ENCODE data around the gene TTLL8. TPM values are rescaled to one million over a fixed set of nuclear protein-coding genes. Genes with fewer than 3 reads are reported as not detected.

TTLL8 gene
- total RNA-seq, 3 donors from 2014 or later (not counting 1 experiment from before 2014, with no cell fraction given): not detected

DNA sequence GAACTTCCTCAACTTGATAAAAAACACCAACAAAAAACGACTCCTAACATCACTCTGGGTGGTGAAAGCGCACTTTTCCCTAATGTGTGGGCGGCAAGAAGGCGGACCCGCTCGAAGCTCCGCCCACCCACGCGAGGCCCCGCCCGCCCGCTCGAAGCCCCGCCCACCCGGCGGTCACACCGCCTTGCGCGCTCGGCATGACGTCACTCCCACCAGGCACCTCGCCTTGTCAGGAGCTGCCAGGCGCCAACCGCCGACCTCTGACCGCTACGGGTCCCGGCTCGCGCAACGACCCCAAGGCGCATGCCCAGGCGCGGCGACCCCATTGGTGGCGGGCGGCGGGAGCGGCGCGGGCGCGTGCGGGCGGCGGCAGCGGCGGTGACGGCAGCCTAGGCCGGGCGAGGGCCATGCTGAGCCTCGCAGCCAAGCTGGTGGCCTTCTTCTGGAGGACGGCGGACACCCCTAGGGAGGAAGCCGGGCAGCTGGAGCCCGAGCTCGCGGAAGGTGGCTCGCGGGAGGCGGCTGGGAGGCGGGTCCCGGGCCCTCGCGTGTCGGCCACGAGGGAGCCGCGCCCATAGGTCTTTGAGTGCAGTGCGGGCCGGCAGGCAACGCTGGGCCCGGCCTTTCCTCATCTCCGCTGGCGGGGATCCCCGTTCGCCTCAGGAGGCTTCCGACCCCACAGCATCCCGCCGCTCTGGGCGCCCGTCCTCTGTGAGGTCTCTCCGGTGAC is 31.7 kb upstream of the TTLL8 start, which contains the start of gene MOV10L1:
TSS of gene MOV10L1 (plus strand) at position 325 of the 730 bp plus-strand sequence. CDS start at position 408, 83 bp downstream.
- no peak within 1 kb of the TSS for H3K27ac ChIP-seq (ENCODE audit: low read length)
- Mint-ChIP-seq H3K27me3 (ENCODE audit: low read depth in 2 of 2) (no peaks in the 10 kb centered on the region), H3K27ac (peak within 1 kb of the TSS; percentile 53), H3K4me1 (peaks cover 0 to 10% of the 10 kb centered on the region in 2 donors), H3K36me3 (no peaks in the 10 kb centered on the region), H3K4me3 (peak within 1 kb of the TSS; percentile 35), H3K9me3 (peaks cover 0 to 3% of the 10 kb centered on the region in 2 donors)
- H3K27me3 ChIP-seq (ENCODE audit: control insufficient read depth, insufficient read depth, low read length): no peaks in the 10 kb centered on the region
- ATAC-seq (peak in 2 of 3 donors; percentile 49), DNase-seq (peak; percentile 22 to 66)
- intact Hi-C loops (cut with micrococcal nuclease): no loop called here
- H3K9me3 ChIP-seq (ENCODE audit: control insufficient read depth, insufficient read depth, low read length): peaks cover 6% of the 10 kb centered on the region
- no peak within 1 kb of the TSS for H3K4me3 ChIP-seq (ENCODE audit: low read length)
- 69% methylated on average over 83 of the region's 83 CpGs for whole genome bisulfite sequencing (ENCODE audit: insufficient coverage)
- TF ChIP-seq, protein P1, sequence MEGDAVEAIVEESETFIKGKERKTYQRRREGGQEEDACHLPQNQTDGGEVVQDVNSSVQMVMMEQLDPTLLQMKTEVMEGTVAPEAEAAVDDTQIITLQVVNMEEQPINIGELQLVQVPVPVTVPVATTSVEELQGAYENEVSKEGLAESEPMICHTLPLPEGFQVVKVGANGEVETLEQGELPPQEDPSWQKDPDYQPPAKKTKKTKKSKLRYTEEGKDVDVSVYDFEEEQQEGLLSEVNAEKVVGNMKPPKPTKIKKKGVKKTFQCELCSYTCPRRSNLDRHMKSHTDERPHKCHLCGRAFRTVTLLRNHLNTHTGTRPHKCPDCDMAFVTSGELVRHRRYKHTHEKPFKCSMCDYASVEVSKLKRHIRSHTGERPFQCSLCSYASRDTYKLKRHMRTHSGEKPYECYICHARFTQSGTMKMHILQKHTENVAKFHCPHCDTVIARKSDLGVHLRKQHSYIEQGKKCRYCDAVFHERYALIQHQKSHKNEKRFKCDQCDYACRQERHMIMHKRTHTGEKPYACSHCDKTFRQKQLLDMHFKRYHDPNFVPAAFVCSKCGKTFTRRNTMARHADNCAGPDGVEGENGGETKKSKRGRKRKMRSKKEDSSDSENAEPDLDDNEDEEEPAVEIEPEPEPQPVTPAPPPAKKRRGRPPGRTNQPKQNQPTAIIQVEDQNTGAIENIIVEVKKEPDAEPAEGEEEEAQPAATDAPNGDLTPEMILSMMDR (IDR thresholded peaks at IDR 0.05): no peak
- H3K36me3 ChIP-seq (ENCODE audit: control insufficient read depth, insufficient read depth, low read length): no peaks in the 10 kb centered on the region
- H3K4me1 ChIP-seq (ENCODE audit: control insufficient read depth, insufficient read depth, low read length): no peaks in the 10 kb centered on the region

DNA sequence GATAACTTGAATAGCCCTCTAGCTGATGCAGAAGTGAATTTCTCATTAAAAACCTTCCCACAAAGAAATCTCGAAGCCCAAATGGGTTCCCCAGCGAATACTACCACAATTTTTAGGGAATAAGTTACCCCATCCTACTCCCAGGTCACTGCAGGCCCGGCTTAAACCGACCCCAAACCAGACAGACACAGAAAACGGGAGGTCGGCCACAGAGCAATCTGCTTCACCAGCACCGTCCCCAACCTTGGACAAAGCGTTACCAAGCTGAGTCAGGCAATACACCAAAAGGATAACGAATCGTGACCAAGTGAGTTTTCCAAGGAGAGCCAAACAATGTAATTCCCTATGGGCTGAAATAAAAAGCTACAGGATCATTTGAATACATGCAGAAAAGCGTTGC is 31.1 kb upstream of the TTLL8 start:
- Histone ChIP-seq H3K36me3 (ENCODE audit: control insufficient read depth, insufficient read depth, low read length) (no peaks in the 10 kb centered on the region), H3K4me1 (ENCODE audit: control insufficient read depth, insufficient read depth, low read length) (peaks cover 5% of the 10 kb centered on the region), H3K27ac (ENCODE audit: low read length) (no peak overlapping the region), H3K27me3 (ENCODE audit: control insufficient read depth, insufficient read depth, low read length) (no peaks in the 10 kb centered on the region), H3K4me3 (ENCODE audit: low read length) (no peak overlapping the region), H3K9me3 (ENCODE audit: control insufficient read depth, insufficient read depth, low read length) (peaks cover 6% of the 10 kb centered on the region)
- Mint-ChIP-seq H3K36me3 (no peaks in the 10 kb centered on the region), H3K27me3 (ENCODE audit: low read depth in 2 of 2) (no peaks in the 10 kb centered on the region), H3K27ac (peak overlapping the region in 1 of 2 donors; percentile 13), H3K9me3 (peaks cover 0 to 3% of the 10 kb centered on the region in 2 donors), H3K4me3 (no peak overlapping the region), H3K4me1 (peaks cover 0 to 11% of the 10 kb centered on the region in 2 donors)
- intact Hi-C loops (cut with micrococcal nuclease): no loop called here
- WGBS (ENCODE audit: insufficient coverage): 87% methylated on average over 11 of the region's 11 CpGs
- DNase-seq (no peak), ATAC-seq (no peak)
- TF ChIP-seq, protein P1 (IDR thresholded peaks at IDR 0.05): no peak

DNA sequence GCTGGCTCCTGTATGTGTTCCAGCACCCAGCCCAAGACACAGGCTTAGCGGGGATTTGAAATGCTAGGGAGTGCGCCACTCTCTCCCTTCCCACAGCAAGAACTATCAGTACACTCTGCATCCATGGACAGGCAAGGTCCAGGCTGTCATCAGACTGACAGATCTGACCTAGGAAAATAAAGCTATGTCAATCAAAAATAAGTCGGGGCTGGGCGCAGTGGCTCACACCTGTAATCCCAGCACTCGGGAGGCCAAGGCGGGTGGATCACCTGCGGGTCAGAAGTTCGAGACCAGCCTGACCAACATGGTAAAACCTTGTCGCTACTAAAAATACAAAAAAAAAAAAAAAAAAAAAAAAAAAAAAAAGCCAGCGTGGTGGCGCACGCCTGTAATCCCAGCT is 30.0 kb upstream of the TTLL8 start:
- no peak overlapping the region for H3K4me3 ChIP-seq (ENCODE audit: low read length)
- peaks cover 6% of the 10 kb centered on the region for H3K9me3 ChIP-seq (ENCODE audit: control insufficient read depth, insufficient read depth, low read length)
- intact Hi-C loops (cut with micrococcal nuclease): no loop called here
- peaks cover 3% of the 10 kb centered on the region for H3K36me3 ChIP-seq (ENCODE audit: control insufficient read depth, insufficient read depth, low read length)
- Mint-ChIP-seq H3K36me3 (no peaks in the 10 kb centered on the region), H3K27ac (no peak overlapping the region), H3K4me1 (peaks cover 5 to 23% of the 10 kb centered on the region in 2 donors), H3K27me3 (ENCODE audit: low read depth in 2 of 2) (no peaks in the 10 kb centered on the region), H3K4me3 (no peak overlapping the region), H3K9me3 (peaks cover 0 to 3% of the 10 kb centered on the region in 2 donors)
- H3K4me1 ChIP-seq (ENCODE audit: control insufficient read depth, insufficient read depth, low read length): peaks cover 16% of the 10 kb centered on the region
- ATAC-seq: no peak
- no peak for DNase-seq
- TF ChIP-seq, protein P1 (IDR thresholded peaks at IDR 0.05): no peak
- H3K27ac ChIP-seq (ENCODE audit: low read length): no peak overlapping the region
- H3K27me3 ChIP-seq (ENCODE audit: control insufficient read depth, insufficient read depth, low read length): no peaks in the 10 kb centered on the region
- 99% methylated on average over 10 of the region's 12 CpGs for WGBS (ENCODE audit: insufficient coverage)
